Stimulated activated effector memory CD8-positive, alpha-beta T cell treated with anti-CD3 and anti-CD28 coated beads, Interleukin-12 subunit alpha, Interleukin-12 subunit beta, amount 100 ng/mL, for 72 hours (primary cell): Measurements from ENCODE around the gene ZMYND15.

Experiments used
- ATAC-seq: fragments of 150-1000 bp; cut with Tn5 transposase; 2 replicates; pipeline ENCODE4 v1.10.0; 2021
- DNase-seq, 2 donors: peaks; one replicate each; pipeline ENCODE4 v3.0.0; 2021 to 2022; ENCODE audit warnings: low spot score in 2 of 2
- H3K27ac Mint-ChIP-seq: one replicate; pipeline ENCODE4 v1.8.0; 2022; ENCODE audit warnings: mild to moderate bottlenecking, mixed read lengths
- H3K36me3 Mint-ChIP-seq: one replicate; pipeline ENCODE4 v1.8.0; 2022; ENCODE audit warnings: mild to moderate bottlenecking, mixed read lengths
- H3K4me1 Mint-ChIP-seq: one replicate; pipeline ENCODE4 v1.8.0; 2022; ENCODE audit warnings: mixed read lengths
- H3K4me3 Mint-ChIP-seq: one replicate; pipeline ENCODE4 v1.8.0; 2022; ENCODE audit warnings: mild to moderate bottlenecking, mixed read lengths
- H3K9me3 Mint-ChIP-seq: one replicate; pipeline ENCODE4 v1.8.0; 2022; ENCODE audit warnings: mixed read lengths

Gene ZMYND15

DNA sequence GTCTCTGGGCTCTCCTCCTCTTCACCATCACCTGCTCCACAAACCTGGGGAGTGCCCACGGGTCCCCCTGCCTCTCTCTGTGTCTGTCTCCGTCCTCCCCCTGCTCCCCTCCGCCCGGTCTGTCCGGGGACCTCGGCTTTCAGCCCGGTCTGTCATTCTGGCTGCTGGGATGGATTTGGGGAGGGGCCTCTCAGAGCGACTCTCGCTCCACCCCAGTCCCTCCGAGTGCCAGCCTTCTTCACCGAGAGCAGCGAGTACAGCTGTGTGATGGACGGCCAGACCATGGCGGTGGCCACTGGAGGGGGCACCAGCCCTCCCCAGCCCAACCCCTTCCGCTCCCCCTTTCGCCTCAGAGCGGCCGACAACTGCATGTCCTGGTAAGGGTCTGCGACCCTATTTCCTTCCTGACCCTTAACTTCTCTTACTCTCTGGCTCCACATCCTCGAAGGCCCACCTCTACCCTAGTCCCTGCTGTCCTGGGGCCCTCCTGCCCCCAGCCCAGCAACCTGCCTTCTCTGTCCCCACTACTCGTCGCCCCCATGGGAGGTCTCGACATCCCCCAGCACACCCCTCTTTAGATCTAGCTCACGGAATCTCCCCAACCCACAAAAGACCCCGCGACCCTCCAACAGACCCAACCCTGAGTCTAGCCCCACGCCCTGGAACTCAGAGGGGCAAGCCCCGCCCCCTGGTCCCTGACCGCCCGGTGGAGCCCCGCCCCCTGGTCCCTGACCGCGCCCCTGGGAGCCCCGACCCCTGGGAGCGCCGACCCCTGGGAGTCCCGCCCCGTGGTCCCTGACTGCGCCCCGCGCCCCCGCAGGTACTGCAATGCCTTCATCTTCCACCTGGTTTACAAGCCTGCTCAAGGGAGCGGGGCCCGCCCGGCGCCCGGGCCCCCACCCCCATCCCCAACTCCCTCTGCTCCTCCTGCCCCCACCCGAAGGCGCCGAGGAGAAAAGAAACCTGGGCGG lies 5.7 kb downstream of the ZMYND15 start:
- H3K4me1 Mint-ChIP-seq: peaks cover 15% of the 10 kb centered on the region
- no peak for DNase-seq
- no peak overlapping the region for H3K27ac Mint-ChIP-seq
- no peaks in the 10 kb centered on the region for H3K36me3 Mint-ChIP-seq
- no peak overlapping the region for H3K4me3 Mint-ChIP-seq
- no peaks in the 10 kb centered on the region for H3K9me3 Mint-ChIP-seq
- ATAC-seq: no peak

DNA sequence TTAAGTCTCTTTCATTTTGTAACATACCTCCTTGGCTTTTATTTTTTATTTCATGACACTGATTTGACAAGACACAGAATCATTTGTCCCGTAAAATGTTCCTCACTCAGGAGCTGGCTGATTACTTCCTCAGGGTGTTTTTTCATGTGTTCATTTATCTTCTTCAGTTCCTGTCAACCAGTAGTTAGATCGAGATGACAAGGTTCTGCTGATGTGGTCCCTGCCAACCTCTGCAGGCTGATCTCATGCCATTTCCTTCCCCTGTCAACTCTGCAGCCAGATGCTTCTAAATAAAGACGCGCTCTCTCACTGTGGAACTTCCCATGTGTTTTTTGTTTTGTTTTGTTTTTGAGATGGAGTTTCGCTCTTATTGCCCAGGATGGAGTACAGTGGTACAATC lies 8.2 kb downstream of the ZMYND15 start:
- Mint-ChIP-seq H3K9me3 (no peaks in the 10 kb centered on the region), H3K4me1 (peaks cover 12% of the 10 kb centered on the region), H3K27ac (no peak overlapping the region), H3K36me3 (no peaks in the 10 kb centered on the region), H3K4me3 (peak overlapping the region; percentile 51)
- ATAC-seq (peak; percentile 85), DNase-seq (no peak)

DNA sequence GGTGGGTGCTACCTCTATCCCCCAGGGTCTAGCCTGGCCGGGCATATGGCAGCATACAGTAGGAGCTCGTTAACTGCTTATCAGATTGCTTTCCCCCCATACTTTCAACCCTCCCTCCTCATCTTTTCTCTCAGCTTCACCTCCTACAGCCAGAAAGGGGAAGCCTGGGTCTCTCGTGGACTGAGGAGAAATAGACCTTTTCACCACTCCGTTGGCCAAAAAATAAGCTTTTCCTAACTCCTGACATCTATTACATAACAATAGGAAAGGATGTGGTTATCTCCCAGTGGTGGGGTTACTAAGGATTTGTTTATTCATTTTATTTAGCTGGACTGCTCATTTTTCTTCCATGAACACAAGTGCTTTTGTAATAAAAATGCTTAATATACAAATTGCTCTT lies 9.1 kb downstream of the ZMYND15 start:
- Mint-ChIP-seq H3K36me3 (no peaks in the 10 kb centered on the region), H3K9me3 (no peaks in the 10 kb centered on the region), H3K27ac (no peak overlapping the region), H3K4me3 (peak overlapping the region; percentile 51), H3K4me1 (peaks cover 12% of the 10 kb centered on the region)
- DNase-seq: no peak
- ATAC-seq: no peak

DNA sequence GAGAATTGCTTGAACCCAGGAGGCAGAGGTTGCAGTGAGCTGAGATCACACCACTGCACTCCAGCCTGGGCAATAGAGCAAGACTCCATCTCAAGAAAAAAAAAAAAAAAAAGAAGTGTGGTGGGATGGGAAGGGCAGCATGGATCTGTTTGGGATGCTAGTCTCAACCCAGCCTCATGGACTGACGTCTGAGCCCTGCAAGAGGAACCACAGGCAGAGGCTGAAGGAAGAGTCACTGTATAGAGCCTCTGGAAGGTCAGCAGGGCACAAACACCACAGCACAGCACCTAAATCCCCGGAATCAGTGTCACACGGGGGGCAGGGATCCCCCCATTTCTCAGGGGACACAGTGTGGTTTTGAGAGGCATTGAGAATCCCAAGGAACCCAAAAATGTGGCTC lies 11.0 kb downstream of the ZMYND15 start:
- Mint-ChIP-seq H3K27ac (no peak overlapping the region), H3K4me3 (no peak overlapping the region), H3K4me1 (peaks cover 12% of the 10 kb centered on the region), H3K9me3 (no peaks in the 10 kb centered on the region), H3K36me3 (no peaks in the 10 kb centered on the region)
- ATAC-seq (no peak), DNase-seq (no peak)

DNA sequence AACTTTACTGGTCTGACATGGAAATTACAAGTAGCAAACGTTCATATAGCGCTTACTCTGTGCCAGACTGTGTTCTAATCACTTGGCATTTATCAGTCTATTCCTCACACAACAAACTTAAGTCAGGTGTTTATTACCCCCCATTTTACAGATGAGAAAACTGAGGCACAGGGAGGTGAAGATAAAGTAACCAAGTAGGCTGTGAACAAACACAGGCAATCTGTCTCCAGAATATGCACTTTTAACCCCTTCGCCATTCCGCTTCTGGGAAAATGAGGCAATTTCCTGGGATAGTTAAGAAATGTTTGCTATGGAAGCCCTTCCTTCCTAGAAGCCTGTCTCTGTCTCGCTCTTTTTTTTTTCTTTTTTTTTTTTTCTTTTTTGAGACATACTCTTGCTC lies 12.3 kb downstream of the ZMYND15 start:
- no peak overlapping the region for H3K4me3 Mint-ChIP-seq
- no peaks in the 10 kb centered on the region for H3K36me3 Mint-ChIP-seq
- no peak overlapping the region for H3K27ac Mint-ChIP-seq
- DNase-seq: no peak
- ATAC-seq: no peak
- H3K4me1 Mint-ChIP-seq: peaks cover 12% of the 10 kb centered on the region
- H3K9me3 Mint-ChIP-seq: no peaks in the 10 kb centered on the region

DNA sequence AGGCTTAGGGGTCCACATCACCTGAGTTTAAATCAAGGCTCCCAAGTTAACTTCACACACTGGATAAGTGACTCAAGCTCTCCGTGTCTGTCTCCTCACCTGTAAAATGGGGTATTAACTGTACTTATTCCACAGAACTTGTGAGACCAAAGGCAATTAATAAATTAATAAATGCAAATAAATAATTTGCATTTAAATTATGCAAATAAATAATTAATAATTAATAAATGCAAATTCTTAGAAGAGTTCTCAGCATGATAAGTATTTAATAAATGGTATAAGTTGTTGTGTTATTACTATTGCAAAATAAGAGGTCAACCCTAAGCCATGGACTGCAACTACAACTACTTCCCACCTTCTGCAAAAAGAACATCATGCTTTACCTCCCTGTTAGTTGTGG lies 13.8 kb downstream of the ZMYND15 start:
- Mint-ChIP-seq H3K27ac (no peak overlapping the region), H3K9me3 (no peaks in the 10 kb centered on the region), H3K4me1 (peaks cover 2% of the 10 kb centered on the region), H3K4me3 (no peak overlapping the region), H3K36me3 (no peaks in the 10 kb centered on the region)
- DNase-seq (no peak), ATAC-seq (no peak)

DNA sequence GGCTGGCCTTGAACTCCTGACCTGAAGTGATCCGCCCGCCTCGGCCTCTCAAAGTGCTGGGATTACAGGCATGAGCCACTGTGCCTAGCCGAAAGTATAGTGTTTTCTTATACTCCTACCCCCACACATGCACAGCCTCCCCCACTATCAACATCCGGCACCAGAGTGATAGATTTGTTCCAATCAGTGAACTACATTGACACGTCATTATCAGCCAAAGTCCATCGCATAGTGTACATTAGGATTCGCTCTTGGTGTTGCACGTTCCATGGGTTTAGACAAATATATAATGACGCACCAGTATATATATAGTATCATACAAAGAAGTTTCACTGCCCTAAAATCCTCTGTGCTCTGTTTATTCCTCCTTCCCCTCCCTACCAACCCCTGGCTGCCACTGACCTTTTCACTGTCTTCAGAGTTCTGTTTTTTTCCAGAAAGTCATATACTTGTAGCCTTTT lies 20.2 kb downstream of the ZMYND15 start:
- H3K9me3 Mint-ChIP-seq: no peaks in the 10 kb centered on the region
- ATAC-seq: no peak
- DNase-seq: no peak
- no peaks in the 10 kb centered on the region for H3K36me3 Mint-ChIP-seq
- no peak overlapping the region for H3K27ac Mint-ChIP-seq
- no peak overlapping the region for H3K4me3 Mint-ChIP-seq
- no peaks in the 10 kb centered on the region for H3K4me1 Mint-ChIP-seq

DNA sequence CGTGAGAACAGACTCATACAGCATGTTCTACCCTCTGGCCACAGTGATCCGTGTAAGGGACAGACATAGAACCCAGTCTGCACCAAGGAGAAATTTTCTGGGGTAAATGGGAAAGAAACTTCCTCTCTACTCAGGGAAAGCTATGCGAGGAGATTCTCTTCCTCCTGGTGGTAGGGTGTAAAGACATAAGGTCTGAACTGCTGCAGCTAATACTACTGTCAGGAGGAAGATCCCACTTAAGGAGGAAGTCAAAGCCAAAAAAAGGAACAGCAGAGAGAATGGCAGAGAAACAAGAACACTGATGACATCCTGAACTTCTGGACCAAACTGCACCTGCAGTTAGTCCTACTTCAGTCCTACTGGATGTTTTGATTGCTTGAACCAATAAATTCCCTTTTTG lies 25.0 kb downstream of the ZMYND15 start:
- Mint-ChIP-seq H3K36me3 (no peaks in the 10 kb centered on the region), H3K27ac (no peak overlapping the region), H3K4me3 (no peak overlapping the region), H3K9me3 (no peaks in the 10 kb centered on the region), H3K4me1 (no peaks in the 10 kb centered on the region)
- ATAC-seq (no peak), DNase-seq (no peak)

DNA sequence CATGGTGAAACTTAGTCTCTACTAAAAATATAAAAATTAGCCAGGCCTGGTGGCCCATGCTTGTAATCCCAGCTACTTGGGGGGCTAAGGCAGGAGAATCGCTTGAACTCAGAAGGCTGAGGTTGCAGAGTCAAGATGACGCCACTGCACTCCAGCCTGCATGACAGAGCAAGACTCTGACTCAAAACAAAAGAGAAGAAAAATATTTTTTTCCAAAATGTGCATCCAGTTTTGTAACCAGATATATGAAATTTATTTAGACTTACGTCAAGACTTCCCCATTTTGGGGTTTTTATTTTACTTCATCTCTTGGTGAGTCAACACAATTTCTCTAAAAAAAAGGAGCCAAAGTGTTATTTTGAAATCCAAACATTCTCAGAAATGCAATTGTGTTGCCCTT lies 26.6 kb downstream of the ZMYND15 start:
- Mint-ChIP-seq H3K36me3 (no peaks in the 10 kb centered on the region), H3K4me3 (no peak overlapping the region), H3K4me1 (no peaks in the 10 kb centered on the region), H3K27ac (no peak overlapping the region), H3K9me3 (no peaks in the 10 kb centered on the region)
- no peak for ATAC-seq
- DNase-seq: no peak

DNA sequence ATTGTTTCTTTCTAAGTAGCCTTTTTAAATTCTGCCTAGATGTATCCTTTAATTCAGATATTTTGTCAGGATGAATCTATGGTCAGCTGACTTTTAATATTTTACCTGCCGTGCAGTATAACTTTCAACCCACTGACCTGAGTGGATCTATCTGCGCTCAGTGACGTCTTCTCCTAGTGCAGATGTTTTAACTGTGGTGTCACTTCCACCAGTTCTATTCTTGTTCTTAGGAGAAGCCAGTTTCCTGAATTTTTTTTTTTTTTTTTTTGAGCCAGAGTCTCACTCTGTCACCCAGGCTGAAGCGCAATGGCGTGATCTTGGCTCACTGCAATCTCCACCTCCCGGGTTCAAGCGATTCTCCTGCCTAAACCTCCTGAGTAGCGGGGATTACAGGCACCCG lies 27.1 kb downstream of the ZMYND15 start:
- Mint-ChIP-seq H3K4me3 (no peak overlapping the region), H3K36me3 (no peaks in the 10 kb centered on the region), H3K4me1 (peaks cover 4% of the 10 kb centered on the region), H3K9me3 (no peaks in the 10 kb centered on the region), H3K27ac (no peak overlapping the region)
- DNase-seq (no peak), ATAC-seq (no peak)

DNA sequence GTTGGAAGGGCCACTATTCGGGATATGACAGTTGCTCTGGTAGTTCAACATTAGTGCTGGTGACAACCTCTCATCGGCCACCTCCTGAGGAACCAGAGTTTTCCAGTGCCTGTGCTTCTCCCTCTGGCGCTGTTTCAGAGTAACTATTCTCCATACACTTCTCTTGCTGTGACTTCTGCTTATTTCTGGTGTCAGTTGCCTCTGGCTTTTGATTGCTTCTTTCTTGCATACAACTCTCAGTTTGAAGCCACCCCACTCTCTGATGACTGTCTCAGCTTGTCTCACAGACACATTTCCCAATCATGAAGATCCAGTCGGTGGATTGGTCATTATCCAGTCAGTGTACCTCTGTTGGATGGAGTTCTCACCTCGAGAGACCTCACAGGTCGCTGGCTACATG lies 28.7 kb downstream of the ZMYND15 start:
- Mint-ChIP-seq H3K36me3 (no peaks in the 10 kb centered on the region), H3K9me3 (no peaks in the 10 kb centered on the region), H3K4me1 (peaks cover 8% of the 10 kb centered on the region), H3K27ac (no peak overlapping the region), H3K4me3 (no peak overlapping the region)
- ATAC-seq: no peak
- no peak for DNase-seq

DNA sequence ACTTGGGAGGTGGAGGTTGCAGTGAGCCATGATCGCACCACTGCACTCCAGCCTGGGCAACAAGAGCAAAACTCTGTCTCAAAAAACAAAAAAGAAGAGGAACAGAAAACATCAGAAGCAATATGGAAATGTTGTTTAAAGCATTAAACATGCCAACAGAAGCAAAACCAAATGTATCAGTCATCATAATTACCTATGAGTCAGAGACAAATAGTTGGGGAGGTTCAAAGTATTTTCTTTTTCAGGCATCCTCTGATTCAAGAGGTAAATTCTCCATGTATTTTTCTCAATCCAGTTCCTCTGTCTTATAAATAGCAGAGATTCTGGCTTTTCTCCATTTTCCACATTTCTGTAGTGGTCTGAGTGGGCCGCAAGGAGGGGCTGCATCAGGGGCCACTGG lies 30.0 kb downstream of the ZMYND15 start:
- ATAC-seq (no peak), DNase-seq (no peak)
- Mint-ChIP-seq H3K4me3 (no peak overlapping the region), H3K27ac (no peak overlapping the region), H3K4me1 (peaks cover 8% of the 10 kb centered on the region), H3K9me3 (no peaks in the 10 kb centered on the region), H3K36me3 (no peaks in the 10 kb centered on the region)

DNA sequence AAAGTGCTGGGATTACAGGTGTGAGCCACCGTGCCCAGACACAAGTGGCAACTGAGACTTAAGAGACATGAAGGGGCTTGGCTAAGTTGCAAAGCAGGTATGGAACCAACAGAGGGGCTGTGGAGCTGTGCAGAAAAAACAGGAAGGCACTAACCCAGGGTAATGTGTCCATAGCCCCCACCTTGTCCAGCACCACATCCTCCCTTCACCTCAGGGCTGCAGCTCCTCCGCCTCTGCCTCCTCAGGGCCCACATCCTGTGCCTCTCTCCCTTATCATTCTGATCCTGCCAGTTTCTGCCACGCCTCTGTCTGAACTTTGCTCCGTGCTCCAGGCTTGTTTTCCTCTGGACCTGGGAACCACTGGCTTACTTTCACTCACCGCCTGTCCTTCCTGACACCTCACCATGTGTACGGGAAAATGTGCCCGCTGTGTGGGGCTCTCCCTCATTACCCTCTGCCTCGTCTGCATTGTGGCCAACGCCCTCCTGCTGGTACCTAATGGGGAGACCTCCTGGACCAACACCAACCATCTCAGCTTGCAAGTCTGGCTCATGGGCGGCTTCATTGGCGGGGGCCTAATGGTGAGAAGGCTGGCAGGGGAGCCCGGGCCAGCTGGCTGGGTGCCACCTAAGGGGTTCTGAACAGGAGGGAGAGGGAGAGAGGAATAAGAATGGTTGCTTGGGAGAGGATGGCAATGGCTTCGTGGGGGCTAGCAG lies 32.0 kb downstream of the ZMYND15 start, which contains the start of gene TM4SF5:
Gene TM4SF5, plus strand, starts transcription at position 368 of the 716 bp plus-strand sequence. Its CDS starts 37 bp downstream, at position 405.
- no peak for DNase-seq
- ATAC-seq: peak; percentile 69
- Mint-ChIP-seq H3K9me3 (no peaks in the 10 kb centered on the region), H3K4me3 (no peak within 1 kb of the TSS), H3K4me1 (peaks cover 8% of the 10 kb centered on the region), H3K27ac (peak within 1 kb of the TSS; percentile 7), H3K36me3 (no peaks in the 10 kb centered on the region)

DNA sequence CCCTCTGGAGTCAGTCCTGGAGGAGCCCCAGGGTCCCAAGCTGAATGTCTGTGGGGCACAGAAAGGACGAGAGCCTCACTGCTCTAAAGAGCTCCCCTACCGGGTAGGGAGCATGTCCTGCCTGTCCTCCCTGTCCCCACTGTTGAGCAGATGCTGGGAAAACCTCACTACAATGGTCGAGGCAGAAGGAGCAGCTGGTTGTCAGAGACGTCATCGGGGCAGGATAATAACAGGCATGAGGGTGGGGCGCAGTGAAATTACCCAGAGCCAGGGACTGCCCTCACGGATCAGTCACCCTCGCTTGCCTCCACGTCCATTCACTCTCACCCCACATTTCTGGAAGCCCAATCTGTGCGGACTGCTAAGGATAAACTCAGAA lies 32.6 kb downstream of the ZMYND15 start:
- H3K36me3 Mint-ChIP-seq: no peaks in the 10 kb centered on the region
- no peak for ATAC-seq
- no peak for DNase-seq
- H3K27ac Mint-ChIP-seq: no peak overlapping the region
- H3K4me3 Mint-ChIP-seq: no peak overlapping the region
- H3K9me3 Mint-ChIP-seq: no peaks in the 10 kb centered on the region
- H3K4me1 Mint-ChIP-seq: peaks cover 8% of the 10 kb centered on the region

DNA sequence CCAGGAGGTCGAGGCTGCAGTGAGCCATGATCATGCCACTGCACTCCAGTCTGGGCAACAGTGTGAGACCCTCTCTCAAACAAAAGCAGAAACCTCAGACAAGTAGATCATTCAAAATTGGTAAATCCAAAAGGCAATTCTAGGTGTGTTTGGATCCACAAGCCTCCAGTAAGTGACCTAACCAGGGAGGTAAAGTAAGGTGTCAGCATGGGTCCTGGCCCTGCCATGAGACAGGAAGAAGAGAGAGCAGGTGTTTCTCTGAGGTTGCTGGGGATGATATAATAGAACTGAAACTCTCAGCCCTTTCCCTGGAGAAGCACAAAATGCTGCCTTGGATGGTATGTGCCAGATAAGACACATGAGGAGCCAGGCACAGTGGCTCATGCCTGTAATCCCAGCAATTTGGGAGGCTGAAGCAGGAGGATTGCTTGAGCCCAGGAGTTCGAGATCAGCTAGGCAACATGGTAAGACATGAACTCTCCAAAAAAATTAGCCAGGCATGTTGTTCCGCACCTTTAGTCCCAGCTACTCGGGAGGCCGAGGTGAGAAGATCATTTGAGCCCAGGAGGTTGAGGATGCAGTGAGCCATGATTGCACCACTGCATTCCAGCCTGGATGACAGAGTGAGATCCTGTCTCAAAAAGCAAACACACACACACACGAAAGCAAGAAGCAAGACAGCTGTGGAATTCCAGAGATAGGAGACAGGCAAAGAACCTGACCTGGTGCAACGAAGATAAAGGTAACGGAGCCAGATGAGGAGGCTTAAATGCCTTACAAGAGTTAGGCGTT lies 38.5 kb downstream of the ZMYND15 start:
- ATAC-seq (no peak), DNase-seq (no peak)
- no peaks in the 10 kb centered on the region for H3K36me3 Mint-ChIP-seq
- H3K4me1 Mint-ChIP-seq: peaks cover 6% of the 10 kb centered on the region
- no peak overlapping the region for H3K4me3 Mint-ChIP-seq
- H3K27ac Mint-ChIP-seq: no peak overlapping the region
- no peaks in the 10 kb centered on the region for H3K9me3 Mint-ChIP-seq
